OCI-LY7 (cell line): ENCODE results near the gene FAM89B. TPM values are rescaled to one million over a fixed set of nuclear protein-coding genes. Genes with fewer than 3 reads are reported as not detected.
A peak's percentile ranks its signal among the peaks of the same experiment; 100 is the strongest.

Experiments used
- BruUV-seq: library from RNA; stranded (reverse); fragments of 400-500 nt; replicated peaks from 2 replicates; lab custom pipeline; 2021; lab: Mats Ljungman, UMichigan
- CTCF ChIA-PET: fragments of 300-600 bp; sonication (Branson Sonifier 250); formaldehyde crosslinking; loops from one replicate; lab custom pipeline; 2022; ENCODE audit warnings: antibody characterized with exemption; ENCODE audit not compliant: unreplicated experiment; lab: Charles Lee
- POLR2A ChIA-PET: fragments of 300-600 bp; sonication (Branson Sonifier 250); formaldehyde crosslinking; loops from one replicate; lab custom pipeline; 2022; ENCODE audit warnings: antibody characterized with exemption; lab: Charles Lee
- DNase-seq: peaks from one replicate; pipeline ENCODE4 v3.0.0-alpha.2; 2015; ENCODE audit warnings: low spot score
- H2AFZ ChIP-seq: fragments of 200-600 bp; sonication (generic), shearing (Covaris generic); 2 replicates; pipeline ENCODE4 v1.6.1; 2014; ENCODE audit warnings: mild to moderate bottlenecking, antibody characterized with exemption, low read length, moderate library complexity
- H3K27ac ChIP-seq: fragments of 200-600 bp; sonication (generic); 2 replicates; pipeline ENCODE4 v1.5.1; 2014; ENCODE audit warnings: mixed run types, low read depth, mild to moderate bottlenecking, moderate library complexity, low read length, inconsistent platforms; ENCODE audit not compliant: poor library complexity, severe bottlenecking
- H3K36me3 ChIP-seq: fragments of 200-600 bp; sonication (generic); 2 replicates; pipeline ENCODE4 v1.6.1; 2014; ENCODE audit warnings: mild to moderate bottlenecking, antibody characterized with exemption, low read length, moderate library complexity, mixed read lengths; ENCODE audit not compliant: insufficient read depth
- H3K4me1 ChIP-seq: fragments of 200-600 bp; sonication (generic); 2 replicates; pipeline ENCODE4 v1.5.1; 2014; ENCODE audit warnings: mild to moderate bottlenecking, low read length; ENCODE audit not compliant: insufficient read depth, poor library complexity, severe bottlenecking
- H3K4me2 ChIP-seq: fragments of 200-600 bp; sonication (generic); 2 replicates; pipeline ENCODE4 v1.6.1; 2014; ENCODE audit warnings: mild to moderate bottlenecking, low read length
- H3K4me3 ChIP-seq: fragments of 200-600 bp; sonication (generic); 2 replicates; pipeline ENCODE4 v1.5.1; 2014; ENCODE audit warnings: mild to moderate bottlenecking, low read depth, low read length; ENCODE audit not compliant: poor library complexity, severe bottlenecking
- H3K79me2 ChIP-seq: fragments of 200-600 bp; sonication (generic); 2 replicates; pipeline ENCODE4 v1.6.1; 2016; ENCODE audit warnings: low read depth, mild to moderate bottlenecking, low read length, moderate library complexity, mixed read lengths; ENCODE audit not compliant: insufficient read depth
- H3K9me2 ChIP-seq: fragments of 200-600 bp; sonication (generic); 2 replicates; pipeline ENCODE4 v1.6.1; 2016; ENCODE audit warnings: mild to moderate bottlenecking, low read length, mixed read lengths; ENCODE audit not compliant: insufficient read depth
- H3K9me3 ChIP-seq: fragments of 200-600 bp; sonication (generic); 2 replicates; pipeline ENCODE4 v1.6.1; 2014; ENCODE audit warnings: mild to moderate bottlenecking, mixed run types, low read length, mixed read lengths
- H4K20me1 ChIP-seq: fragments of 200-600 bp; sonication (generic); 2 replicates; pipeline ENCODE4 v1.6.1; 2014; ENCODE audit warnings: mild to moderate bottlenecking, antibody characterized with exemption, low read length, moderate library complexity, mixed read lengths; ENCODE audit not compliant: insufficient read depth
- EZH2phosphoT487 ChIP-seq: fragments of 200-600 bp; sonication (generic); IDR thresholded peaks from 2 replicates; pipeline ENCODE4 v1.6.1; 2018; ENCODE audit warnings: low read depth, borderline replicate concordance, mild to moderate bottlenecking, mixed run types, antibody characterized with exemption, low read length, moderate library complexity, mixed read lengths
- intact Hi-C: fragments of 100-400 bp; cut with micrococcal nuclease; formaldehyde crosslinking; loops from one replicate; pipeline ENCODE4 v1.10.0; 2022; ENCODE audit not compliant: unreplicated experiment
- total RNA-seq, 2 experiments: library from RNA; depleted of rRNA in 1 of 2; stranded (reverse); fragments of >200 nt in 1 of 2; shearing (Covaris generic) in 1 of 2; gene quantifications; 2 replicates each; pipeline ENCODE4 v1.2.3, GENCODE V29; 2014 to 2022
- TF ChIP-seq, protein P1 (sequence below): fragments of 200-600 bp; sonication (generic); conservative IDR thresholded peaks from 2 replicates; pipeline ENCODE4 v1.5.1; 2014; ENCODE audit warnings: mild to moderate bottlenecking, antibody characterized with exemption, low read length, moderate library complexity, mixed read lengths

FAM89B gene
- total RNA-seq, 2 experiments from 2014 or later, result 17.9 to 26.4 TPM

DNA sequence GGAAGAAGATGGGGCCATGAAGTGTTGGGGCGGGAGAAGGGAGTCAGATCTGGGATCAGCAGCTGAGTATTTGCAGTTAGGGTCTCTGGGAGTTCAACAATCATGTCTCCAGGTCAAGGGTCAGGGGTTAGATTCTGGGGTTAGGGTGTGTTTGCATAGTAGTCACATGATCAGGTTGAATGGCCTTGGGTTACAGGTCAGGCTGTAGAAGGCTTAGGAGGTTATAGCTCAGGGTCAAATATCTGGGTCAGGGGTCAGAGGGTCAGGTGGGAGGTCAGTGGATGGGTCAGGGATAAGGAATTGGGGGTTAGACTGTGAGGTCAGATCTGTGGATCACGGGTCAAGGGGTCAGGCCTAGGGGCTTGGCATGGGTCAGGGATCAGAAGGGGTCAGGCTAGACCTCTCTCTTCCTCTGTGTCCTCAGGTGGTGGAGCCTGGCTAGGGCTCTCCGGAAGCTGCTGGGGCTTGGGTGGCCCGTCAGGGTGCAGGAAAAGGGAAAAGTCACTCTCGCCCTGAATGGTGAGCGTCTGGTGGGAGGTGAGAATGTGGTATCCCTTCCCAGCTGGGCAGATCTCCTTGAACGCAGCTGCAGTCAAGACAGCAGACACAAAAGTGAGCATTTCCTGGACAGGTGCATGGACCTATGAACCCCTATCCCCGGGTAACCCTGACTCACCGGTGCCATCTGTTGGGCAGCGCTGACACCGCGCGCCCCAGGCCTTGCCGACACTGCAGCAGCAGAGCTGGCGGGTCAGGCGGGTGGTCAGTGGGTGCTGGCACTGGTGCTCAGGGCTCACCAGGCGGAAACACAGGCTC lies 20.6 kb upstream of the FAM89B start:
- peak overlapping the region; percentile 40 for H3K4me2 ChIP-seq
- no peaks in the 10 kb centered on the region for H3K79me2 ChIP-seq
- no peak for TF ChIP-seq EZH2phosphoT487
- TF ChIP-seq, protein P1, sequence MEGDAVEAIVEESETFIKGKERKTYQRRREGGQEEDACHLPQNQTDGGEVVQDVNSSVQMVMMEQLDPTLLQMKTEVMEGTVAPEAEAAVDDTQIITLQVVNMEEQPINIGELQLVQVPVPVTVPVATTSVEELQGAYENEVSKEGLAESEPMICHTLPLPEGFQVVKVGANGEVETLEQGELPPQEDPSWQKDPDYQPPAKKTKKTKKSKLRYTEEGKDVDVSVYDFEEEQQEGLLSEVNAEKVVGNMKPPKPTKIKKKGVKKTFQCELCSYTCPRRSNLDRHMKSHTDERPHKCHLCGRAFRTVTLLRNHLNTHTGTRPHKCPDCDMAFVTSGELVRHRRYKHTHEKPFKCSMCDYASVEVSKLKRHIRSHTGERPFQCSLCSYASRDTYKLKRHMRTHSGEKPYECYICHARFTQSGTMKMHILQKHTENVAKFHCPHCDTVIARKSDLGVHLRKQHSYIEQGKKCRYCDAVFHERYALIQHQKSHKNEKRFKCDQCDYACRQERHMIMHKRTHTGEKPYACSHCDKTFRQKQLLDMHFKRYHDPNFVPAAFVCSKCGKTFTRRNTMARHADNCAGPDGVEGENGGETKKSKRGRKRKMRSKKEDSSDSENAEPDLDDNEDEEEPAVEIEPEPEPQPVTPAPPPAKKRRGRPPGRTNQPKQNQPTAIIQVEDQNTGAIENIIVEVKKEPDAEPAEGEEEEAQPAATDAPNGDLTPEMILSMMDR, result peak; percentile 82
- H3K4me1 ChIP-seq, result peaks cover 51% of the 10 kb centered on the region
- intact Hi-C loops, result loop anchor here (1.0 kb wide), 2 partner anchors 11 to 185 kb away; no protein-coding TSS in a partner anchor
- no peaks in the 10 kb centered on the region for H4K20me1 ChIP-seq
- H3K36me3 ChIP-seq, result no peaks in the 10 kb centered on the region
- peak; percentile 91 for DNase-seq
- no peak overlapping the region for H3K4me3 ChIP-seq
- H3K9me3 ChIP-seq, result no peaks in the 10 kb centered on the region
- peak overlapping the region; percentile 56 for H3K27ac ChIP-seq
- POLR2A ChIA-PET, result interaction anchor here (0.8 to 0.9 kb wide), 3 partner anchors 9 to 137 kb away, joined by 3 to 12 read pairs (median 4); no protein-coding TSS in a partner anchor
- no TSS peak for BruUV-seq
- no peak overlapping the region for H2AFZ ChIP-seq
- CTCF ChIA-PET, result interaction anchor here (0.6 to 1.2 kb wide), 2 partner anchors 14 to 53 kb away, joined by 3 read pairs; no protein-coding TSS in a partner anchor
- no peaks in the 10 kb centered on the region for H3K9me2 ChIP-seq

DNA sequence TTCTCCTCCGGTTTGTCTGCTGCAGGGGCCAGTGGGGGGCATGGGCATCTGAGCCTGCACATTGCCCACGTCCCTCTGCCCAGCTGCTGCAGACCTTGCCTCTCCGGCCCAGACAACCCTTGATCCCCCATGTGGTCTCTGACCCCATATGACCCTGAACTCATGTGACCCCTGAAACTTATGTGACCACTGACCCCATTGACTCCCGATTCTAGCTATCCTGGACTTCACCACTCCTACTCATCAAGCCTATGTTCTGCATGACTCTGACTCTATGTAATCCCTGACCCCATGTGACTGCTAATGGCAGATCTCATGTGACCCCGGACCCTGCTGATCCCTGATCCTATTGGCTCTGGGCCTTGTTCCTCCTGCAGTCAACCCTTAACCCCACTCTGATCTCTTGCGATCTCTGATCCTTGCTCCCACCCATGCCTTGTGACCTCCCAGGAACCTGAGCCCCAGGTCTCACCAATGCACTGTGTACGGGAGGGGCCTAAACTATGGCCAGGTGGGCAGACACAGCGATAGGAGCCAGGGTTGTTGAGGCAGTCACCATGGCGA lies 19.9 kb upstream of the FAM89B start:
- Histone ChIP-seq H3K4me2 (peak overlapping the region; percentile 40; the same call in 1 of the 2 replicates), H3K9me2 (no peaks in the 10 kb centered on the region), H3K4me3 (no peak overlapping the region), H3K36me3 (no peaks in the 10 kb centered on the region), H4K20me1 (no peaks in the 10 kb centered on the region), H3K4me1 (peaks cover 44% of the 10 kb centered on the region), H3K79me2 (no peaks in the 10 kb centered on the region), H2AFZ (no peak overlapping the region), H3K27ac (no peak overlapping the region), H3K9me3 (no peaks in the 10 kb centered on the region)
- ChIA-PET POLR2A (interaction anchor here (0.8 to 0.9 kb wide), 3 partner anchors 8 to 138 kb away, joined by 3 to 12 read pairs (median 4); no protein-coding TSS in a partner anchor), CTCF (interaction anchor here (1.2 kb wide), 1 partner anchor 14 kb away, joined by 3 read pairs; no protein-coding TSS in a partner anchor)
- TF ChIP-seq, protein P1, result peak; percentile 51; the same call in 1 of the 2 replicates
- TF ChIP-seq EZH2phosphoT487, result no peak
- peak; percentile 19 for DNase-seq
- no TSS peak for BruUV-seq
- intact Hi-C loops, result loop anchor here (1.0 kb wide), 2 partner anchors 12 to 186 kb away; no protein-coding TSS in a partner anchor
